GM21423 (cell line): ENCODE data around the gene CRIP3.

Experiments
- ATAC-seq: cut with Tn5 transposase; IDR thresholded peaks from one replicate; pipeline ENCODE4 v1.9.1; 2021; ENCODE audit warnings: mild to moderate bottlenecking, moderate library complexity; ENCODE audit not compliant: unreplicated experiment

CRIP3 gene

GRCh38 chr6:43290905-43291355, 17.7 kb downstream of the CRIP3 start:
- no peak for ATAC-seq

- no peak for ATAC-seq
Measured at GRCh38 chr6:43290339-43290904, 18.2 kb downstream of the CRIP3 start.

DNA sequence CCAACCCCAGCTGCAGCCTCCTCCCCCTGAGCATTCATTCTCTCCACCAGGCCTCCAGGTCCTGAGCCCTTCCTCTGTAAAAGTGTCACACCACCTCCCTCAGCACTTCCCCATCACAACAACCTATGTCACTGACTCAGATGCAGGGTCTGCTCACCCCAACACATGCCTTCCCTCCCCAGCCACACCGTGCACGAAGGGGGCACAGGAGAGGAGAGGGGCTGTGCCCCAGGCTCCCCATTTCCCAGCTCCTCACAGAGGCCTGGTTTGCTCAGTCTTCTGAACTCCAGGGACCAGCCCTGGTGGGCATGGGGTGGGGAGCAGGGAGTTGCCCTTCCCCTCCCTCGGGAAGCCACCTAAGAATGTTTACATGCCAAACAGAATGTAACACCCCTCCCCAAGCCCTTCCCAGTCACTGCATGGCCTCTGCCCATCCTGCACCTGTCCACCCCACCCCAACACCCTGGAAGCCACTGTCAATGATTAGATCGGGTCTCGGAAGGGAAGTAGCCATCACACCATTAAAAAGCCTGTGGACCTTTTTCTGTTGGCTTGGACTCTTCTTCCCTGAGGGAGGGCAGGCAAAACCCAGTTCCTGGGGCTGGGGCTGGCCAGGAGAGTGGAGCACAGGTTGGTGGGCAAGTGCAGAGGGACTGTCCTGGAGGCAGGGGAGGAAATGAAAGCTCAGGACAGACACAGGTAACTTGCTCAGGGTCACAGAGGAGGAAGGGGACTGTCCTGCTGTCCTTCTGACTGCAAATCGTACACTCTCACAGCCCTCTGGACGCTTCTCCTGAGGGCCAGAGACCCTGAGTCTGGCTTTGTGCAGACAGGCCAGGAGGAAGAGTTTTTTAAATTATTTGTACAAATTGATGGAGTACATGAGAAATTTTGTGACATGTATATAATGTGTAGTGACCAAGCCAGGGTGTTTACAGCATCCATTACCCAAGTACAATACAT, 20.6 kb downstream of the CRIP3 start:
- ATAC-seq: no peak

DNA sequence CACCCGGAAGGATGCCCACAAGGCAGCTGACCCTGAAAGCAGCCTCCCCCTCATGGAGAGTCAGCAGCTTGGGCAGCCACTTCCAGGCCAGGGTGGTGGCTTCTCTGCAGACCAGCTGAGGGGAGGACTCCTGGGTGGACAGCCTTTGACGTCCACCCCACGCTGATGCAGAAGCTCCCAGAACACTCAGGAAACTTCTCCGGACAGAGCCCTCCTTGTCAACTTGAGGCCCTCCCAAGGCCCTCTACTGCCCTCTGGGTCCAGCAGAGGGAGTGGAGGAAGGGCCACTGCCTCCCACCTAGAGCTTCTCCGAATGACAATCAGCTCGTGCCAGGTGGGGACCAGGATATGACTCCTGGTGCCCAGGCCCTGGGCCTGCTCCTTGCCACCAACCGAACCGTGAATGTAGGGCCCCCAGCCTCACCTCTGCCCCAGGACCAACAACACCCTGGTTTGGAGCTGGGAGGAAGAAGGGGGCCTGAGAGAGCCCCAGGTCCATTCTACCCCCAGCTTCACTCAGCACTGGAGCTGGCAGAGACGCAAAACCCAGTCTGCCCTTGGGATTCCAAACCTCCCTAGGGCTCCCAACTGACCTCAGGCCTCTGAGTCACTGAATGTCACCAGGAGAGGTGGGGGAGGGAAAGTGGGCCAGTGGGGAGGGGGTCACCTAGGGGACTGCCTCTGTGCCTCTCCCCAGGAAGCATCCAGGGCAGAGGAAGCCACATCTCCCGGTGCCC, 21.5 kb downstream of the CRIP3 start:
- ATAC-seq: no peak

DNA sequence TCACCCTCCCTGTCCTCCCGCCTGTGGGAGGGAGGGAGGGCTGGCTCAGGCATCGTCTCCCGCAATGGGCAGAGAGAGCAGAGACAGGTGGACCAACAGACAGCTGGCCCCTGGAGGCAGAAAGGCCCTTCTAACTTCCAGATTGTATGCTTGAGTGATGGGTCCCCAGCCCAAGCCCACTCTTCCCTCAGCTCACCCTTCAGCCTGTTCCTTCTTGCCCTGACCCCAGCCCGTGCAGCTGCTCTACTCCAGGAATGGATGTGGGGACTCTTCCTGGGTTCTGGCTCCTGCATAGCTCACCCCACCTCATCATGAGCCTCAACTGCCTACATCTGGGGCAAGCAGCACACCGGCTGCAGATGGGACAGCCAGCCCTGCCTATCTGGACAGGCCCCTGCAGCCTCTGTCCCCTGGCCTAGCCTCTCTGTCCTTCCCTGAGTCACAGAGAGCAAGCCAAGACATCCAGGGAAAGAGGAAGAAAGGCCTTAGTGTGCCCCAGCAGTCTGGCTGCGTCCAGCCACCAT, 22.1 kb downstream of the CRIP3 start:
- ATAC-seq: no peak

- ATAC-seq: no peak
Measured at GRCh38 chr6:43285832-43286231, 22.8 kb downstream of the CRIP3 start.

- ATAC-seq: no peak
Measured at GRCh38 chr6:43284991-43285781, 23.4 kb downstream of the CRIP3 start.

GRCh38 chr6:43283905-43284304, 24.7 kb downstream of the CRIP3 start:
- no peak for ATAC-seq

- ATAC-seq: no peak
Measured at GRCh38 chr6:43283514-43283901, 25.1 kb downstream of the CRIP3 start.

DNA sequence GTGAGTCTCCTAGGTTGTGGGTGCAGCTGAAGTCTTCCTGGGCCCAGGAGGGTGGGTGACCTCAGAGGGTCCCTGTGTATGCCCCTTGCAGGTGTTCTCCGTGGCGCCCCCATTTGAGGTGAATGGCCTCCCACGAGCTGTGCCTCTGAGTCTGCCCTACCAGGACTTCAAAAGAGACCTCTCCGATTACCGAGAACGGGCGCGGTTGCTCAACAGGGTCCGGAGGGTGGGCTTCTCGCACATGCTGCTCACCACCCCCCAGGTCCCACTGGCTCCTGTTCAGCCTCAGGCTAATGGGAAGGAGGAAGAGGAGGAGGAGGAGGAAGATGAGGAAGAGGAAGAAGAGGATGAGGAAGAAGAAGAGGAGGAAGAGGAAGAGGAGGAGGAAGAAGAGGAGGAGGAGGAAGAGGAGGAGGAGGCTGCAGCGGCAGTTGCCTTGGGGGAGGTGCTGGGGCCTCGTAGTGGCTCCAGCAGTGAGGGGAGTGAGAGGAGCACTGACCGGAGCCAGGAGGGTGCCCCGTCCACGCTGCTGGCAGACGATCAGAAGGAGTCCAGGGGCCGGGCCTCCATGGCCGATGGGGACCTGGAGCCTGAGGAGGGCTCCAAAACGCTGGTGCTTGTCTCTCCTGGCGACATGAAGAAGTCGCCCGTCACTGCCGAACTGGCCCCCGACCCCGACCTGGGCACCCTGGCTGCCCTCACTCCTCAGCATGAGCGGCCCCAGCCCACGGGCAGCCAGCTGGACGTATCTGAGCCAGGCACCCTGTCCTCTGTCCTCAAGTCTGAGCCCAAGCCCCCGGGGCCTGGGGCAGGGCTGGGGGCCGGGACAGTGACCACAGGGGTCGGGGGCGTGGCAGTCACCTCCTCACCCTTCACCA, 25.8 kb downstream of the CRIP3 start:
- no peak for ATAC-seq

GRCh38 chr6:43282060-43282459, 26.6 kb downstream of the CRIP3 start:
- no peak for ATAC-seq

- ATAC-seq: no peak
Measured at GRCh38 chr6:43280234-43280633, 28.4 kb downstream of the CRIP3 start.

DNA sequence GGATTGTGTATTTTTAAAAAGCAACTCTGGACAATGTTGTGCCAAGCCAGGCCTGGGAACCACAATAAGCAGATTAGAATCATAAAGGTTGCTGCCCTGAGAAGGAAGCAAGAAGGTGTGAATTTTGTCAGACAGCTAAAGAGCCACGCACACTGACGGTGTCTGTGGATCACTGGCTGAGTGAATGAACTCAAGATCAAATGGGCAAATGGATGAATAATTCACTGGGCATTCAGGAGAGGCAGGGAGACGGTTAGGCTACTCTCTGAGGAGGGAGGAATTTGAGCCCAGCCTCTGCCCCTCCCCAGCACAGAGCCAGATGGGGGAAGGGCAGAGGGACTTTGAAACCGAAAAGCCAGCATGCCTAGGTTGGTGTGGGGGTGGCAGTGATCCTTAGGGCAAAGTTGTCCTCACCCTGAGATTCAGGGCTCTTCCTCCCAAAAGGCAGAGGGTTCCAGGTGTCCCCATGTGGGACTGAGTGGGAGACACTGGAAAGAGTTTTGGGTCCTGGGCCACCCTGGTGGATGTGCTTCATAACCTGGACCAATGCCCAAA, 30.0 kb downstream of the CRIP3 start:
- no peak for ATAC-seq

DNA sequence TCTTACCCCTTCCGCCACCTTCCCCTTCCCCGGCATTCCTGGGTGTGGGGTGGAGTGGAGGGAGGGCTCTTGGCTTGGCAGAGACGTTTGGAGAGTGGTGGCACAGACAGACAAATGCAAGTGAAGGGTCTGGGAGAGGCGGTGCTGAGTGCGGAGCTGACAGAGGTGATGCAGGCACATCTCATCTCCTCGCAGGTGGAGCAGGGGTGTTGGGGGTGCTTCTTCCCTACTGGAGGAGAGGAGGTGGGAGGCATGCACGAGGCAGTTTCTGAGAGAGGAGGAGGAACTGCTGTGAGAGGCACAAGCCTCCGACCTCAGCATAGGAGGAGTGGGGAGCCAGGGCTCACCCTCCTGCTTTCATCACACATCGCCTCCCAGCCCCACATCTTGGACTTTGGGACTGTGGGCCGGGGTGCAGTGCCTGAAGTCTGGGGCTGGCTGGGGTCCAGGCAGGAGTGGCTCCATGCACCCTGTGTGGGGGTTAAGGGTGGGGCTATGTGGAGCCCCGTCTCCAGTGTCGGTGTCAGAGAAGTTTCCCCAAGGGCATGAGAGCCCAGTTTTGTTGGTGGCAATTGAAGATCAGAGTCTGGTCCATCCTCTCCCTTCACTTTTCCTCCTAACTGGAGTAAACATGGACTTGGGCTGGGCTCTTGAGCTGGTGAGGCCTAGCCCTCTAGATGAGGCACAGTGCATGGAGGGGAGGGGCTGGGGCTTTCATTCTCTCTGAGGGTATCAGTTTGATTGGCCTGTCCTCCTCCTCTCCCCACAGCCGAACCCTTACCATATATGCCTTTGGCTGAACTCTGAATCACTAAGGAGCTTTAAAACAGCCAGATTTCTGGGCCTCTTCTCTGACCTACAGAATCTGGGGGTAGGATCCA, 30.7 kb downstream of the CRIP3 start:
- ATAC-seq: no peak

DNA sequence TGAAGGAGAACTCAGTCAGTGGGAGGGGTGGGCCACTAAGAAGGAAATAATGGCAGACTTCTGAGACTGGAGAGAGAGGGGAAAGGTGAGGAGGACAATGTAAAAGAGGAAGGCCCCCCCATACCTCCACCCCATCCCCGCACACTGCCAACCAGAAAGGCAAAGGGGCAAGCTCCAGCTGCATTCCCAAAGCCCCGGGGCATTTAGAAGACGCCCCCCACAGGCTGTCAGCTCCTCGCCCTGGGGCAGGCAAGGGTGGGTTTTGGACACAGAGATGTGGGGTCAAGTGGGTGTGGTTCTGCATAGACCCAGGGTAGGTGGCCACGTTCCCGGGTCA, 31.4 kb downstream of the CRIP3 start:
- ATAC-seq: no peak

DNA sequence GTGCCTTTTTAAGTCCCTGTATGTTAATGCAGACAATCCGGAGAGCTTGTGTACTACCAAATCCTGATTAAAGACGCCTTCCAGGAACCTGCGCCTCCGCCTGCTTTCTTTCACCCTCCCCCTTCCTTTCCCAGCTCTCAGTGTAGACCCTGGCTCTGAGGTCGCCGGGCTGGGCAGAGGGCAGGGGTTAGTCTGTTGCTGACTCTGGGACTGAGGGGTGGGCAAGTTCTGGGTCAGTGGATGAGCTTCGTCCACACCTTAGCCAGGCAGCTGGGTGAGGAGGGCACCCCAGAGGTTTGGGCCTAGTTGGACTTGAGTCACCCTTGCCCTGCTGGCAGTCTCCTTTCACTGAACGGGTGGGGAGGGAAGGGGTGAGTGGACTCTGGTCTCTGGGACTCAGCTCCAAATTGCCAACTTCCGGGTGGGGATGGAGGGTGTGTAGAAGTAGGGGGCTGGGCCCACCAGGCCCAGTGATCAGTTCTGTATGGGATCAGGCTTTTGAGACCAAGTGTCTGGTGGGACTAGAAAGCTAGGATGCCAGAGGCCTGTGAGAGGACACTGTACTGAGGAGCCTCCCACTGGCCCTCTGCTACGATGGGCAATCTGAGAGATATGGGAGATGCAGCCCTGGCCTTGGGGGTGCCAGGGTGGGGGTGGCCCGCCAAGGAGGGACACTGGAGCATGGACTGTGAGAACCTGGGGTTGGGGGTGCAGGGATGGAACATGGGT, 31.9 kb downstream of the CRIP3 start:
- ATAC-seq: no peak

DNA sequence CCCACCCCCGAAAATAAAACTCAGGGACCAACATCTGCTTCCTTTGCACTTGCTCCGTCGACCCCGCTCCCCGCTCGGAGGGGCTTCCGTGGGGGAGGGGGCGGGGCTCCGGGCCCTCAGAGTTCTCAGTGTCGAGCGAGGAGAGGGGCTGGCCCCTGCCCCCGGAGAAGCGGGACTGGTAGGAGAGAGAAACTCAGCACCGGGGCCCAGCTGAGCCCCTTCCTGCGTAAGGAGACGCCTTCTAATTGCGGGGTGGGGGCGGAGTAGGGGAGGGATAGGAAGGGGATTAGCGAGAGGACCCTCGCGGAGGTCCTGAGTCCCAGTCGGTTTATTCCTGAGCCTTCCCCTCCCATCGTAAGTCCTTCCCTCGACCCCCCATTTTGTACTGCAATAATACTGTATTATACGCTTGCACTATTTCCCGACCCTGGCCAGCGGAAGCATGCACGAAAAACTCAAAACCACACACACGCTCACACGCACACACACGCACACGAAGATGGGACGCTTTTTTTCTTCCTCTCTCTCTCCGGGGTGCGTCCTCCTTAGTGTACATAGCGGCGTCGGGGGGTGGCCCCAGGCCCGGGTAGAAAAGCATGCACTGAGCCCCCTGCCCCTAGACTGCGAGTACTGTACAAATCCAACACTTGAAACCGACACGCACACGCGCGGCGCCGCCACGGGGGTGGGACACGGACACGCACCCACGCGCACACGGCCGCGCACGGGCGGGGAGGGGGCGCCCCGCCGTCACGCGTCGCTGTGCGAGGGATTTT, 32.6 kb downstream of the CRIP3 start:
- no peak for ATAC-seq
